Astrocyte (in vitro differentiated cells and primary cell): ENCODE results near the gene CDK11A.

Experiments used
- EZH2 ChIP-seq: IDR thresholded peaks from 2 replicates; pipeline ENCODE4 v1.6.1; 2012; ENCODE audit warnings: mild to moderate bottlenecking, low read length, inconsistent platforms; ENCODE audit not compliant: insufficient read depth
- TF ChIP-seq, protein P1 (sequence below): IDR thresholded peaks from 2 replicates; pipeline ENCODE4 v1.5.1; 2011; ENCODE audit warnings: low read depth, mild to moderate bottlenecking, inconsistent platforms, low read length, moderate library complexity; ENCODE audit not compliant: insufficient read depth

DNA sequence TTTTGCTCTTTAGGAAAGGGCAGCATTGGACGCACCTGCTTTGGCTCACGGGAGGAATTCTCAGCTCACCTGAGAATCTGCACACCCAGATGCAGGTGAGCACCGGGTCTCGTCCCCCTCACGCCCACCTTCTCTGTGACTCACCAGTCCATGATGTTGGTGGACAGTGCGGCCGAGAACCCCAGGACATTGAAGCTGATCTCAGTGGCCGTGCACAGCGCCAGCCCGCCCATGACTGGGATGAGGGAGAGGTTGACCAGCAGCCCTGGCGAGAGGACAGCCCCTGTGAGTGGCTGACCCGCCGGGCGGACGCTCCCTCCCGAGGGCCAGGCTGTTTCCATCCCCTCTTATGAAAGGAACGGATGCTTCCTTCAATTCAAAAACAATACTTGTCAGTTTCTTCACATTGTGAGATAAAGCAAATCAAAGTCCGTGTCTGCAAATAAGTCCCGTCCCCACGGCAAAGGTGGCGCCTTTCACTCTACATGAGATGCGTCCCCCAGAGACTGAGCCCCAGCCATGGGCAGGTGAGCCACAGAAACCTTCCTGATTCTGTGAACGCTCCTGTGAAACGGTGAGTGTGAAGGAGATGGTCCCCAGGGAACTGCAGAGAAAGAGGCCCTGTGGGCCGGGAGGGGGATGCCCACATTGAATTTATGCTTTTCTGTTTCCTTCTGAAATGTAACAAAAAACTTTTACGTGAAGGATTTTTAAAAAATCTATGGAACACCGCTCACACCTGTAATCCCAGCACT is 52.6 kb downstream of the CDK11A start:
- TF ChIP-seq, protein P1, sequence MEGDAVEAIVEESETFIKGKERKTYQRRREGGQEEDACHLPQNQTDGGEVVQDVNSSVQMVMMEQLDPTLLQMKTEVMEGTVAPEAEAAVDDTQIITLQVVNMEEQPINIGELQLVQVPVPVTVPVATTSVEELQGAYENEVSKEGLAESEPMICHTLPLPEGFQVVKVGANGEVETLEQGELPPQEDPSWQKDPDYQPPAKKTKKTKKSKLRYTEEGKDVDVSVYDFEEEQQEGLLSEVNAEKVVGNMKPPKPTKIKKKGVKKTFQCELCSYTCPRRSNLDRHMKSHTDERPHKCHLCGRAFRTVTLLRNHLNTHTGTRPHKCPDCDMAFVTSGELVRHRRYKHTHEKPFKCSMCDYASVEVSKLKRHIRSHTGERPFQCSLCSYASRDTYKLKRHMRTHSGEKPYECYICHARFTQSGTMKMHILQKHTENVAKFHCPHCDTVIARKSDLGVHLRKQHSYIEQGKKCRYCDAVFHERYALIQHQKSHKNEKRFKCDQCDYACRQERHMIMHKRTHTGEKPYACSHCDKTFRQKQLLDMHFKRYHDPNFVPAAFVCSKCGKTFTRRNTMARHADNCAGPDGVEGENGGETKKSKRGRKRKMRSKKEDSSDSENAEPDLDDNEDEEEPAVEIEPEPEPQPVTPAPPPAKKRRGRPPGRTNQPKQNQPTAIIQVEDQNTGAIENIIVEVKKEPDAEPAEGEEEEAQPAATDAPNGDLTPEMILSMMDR = no peak
- TF ChIP-seq EZH2 = no peak
